GM12872 (cell line): ENCODE measurements around the gene TEAD1.

Experiments
- TF ChIP-seq, protein P1 (sequence below): IDR thresholded peaks from 3 replicates; pipeline ENCODE4 v1.5.1; 2011; ENCODE audit warnings: low read depth, mild to moderate bottlenecking, low read length, moderate library complexity; ENCODE audit not compliant: insufficient read depth

TEAD1 gene

DNA sequence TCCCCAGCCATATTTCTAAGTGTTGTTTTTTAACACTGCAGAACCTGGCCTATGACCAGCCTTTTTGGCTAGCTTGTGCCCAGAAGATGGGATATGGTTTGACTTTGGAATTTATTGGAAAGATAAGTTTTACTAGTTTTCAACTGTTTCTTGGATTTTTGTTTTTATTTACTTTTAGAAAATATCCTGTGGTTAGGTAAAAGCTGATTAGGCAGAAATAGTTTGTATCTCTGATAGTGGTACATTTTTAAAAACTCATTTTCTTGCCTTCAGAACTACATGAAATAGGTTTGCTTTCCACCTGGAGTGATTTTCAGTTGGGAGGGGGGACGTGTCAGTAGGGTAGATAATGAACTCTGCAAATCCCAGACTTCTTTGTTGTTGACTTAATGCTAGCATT lies 243.6 kb downstream of the TEAD1 start:
- TF ChIP-seq, protein P1, sequence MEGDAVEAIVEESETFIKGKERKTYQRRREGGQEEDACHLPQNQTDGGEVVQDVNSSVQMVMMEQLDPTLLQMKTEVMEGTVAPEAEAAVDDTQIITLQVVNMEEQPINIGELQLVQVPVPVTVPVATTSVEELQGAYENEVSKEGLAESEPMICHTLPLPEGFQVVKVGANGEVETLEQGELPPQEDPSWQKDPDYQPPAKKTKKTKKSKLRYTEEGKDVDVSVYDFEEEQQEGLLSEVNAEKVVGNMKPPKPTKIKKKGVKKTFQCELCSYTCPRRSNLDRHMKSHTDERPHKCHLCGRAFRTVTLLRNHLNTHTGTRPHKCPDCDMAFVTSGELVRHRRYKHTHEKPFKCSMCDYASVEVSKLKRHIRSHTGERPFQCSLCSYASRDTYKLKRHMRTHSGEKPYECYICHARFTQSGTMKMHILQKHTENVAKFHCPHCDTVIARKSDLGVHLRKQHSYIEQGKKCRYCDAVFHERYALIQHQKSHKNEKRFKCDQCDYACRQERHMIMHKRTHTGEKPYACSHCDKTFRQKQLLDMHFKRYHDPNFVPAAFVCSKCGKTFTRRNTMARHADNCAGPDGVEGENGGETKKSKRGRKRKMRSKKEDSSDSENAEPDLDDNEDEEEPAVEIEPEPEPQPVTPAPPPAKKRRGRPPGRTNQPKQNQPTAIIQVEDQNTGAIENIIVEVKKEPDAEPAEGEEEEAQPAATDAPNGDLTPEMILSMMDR, result no peak

DNA sequence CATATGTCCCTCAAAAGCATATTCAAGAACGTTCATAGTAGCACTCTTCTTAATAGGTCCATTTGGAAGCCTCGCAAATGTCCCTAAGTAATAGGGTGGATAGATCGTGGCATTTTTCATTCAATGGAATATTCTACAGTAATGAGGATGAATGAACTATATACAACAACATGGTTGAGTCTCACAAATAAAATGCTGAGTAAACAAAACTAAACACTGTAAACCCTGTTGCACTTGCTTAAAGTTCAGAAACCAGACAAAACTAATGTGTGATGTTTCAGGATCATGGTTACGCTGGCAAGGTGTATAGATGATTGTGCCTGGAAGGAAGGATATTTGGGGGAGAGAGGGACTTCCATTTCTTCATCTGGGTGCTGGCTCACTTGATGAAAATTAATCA lies 244.4 kb downstream of the TEAD1 start:
- TF ChIP-seq, protein P1, result no peak

DNA sequence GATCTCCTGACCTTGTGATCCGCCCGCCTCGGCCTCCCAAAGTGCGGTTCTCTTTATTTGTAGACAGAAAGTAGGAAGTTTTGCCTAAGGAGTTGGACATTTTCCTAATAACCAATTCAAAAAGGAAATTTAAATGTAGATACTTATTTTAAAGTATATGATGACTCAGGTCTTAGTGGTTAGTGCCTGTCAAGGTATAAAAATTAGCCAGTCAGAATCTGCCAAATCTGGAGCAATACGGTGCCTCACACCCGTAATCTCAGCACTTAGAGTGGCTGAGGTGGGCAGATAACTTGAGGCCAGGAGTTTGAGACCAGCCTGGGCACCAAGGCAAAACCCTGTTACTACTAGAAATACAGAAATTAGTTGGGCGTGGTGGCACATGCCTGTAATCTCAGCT lies 248.2 kb downstream of the TEAD1 start:
- TF ChIP-seq, protein P1, result no peak

DNA sequence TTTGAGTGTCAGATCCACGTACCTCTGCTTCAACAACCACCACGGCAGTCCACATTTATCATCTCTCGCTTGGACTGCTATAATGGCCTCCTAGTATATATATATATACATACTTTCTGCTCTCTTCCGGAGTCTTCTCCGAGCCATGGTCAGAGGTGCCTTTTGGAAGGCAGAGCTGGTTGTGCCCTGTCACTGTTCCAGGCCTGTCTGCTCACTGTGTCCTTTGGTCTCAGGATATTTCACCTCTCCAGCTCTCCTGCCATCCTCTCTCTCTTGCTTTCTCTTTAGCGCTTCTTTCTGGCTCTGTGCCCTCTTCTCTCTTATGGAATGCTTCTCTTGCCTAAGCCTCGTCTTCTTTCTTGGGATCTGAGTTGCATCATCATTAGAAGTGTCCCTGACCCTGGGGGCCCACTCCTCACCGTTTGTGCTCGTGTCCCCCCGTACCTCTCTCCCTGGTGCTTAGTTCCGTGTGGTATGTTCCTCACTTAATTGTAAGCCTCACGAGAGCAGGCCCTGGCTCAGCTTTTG lies 248.8 kb downstream of the TEAD1 start:
- TF ChIP-seq, protein P1, result no peak

DNA sequence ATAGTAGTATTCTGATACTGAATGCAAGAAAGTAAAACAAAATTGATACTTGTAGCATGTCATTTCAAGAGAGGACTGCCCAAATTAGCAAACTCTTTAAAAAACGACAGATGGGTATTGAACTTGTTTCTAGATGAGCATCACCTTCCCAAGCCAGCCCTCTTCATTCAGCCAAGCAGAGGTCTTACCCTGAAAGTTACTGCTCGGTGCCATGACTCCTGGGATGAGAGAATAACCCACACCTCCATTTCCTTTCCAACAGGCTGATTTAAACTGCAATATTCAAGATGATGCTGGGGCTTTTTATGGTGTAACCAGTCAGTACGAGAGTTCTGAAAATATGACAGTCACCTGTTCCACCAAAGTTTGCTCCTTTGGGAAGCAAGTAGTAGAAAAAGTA lies 250.4 kb downstream of the TEAD1 start:
- TF ChIP-seq, protein P1, result no peak

DNA sequence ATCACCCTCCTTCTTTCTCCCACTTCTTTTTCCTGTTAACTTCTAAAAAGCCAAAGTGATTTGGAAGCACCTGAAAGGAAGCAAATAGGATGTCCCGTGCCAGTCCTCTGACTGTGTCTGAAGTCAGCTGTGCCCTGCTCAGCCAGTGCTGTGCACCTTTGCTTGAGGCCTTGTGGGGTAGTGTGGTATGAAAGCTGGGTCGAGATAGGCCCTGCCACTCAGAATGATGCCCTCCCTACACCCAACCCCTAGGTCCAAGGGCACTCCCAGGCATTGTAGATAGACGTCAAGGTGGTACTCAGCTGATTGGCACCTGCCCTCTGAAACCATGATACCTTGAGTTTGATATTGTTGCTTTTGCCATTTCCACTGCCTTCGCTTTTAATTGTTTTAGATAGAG lies 251.3 kb downstream of the TEAD1 start:
- TF ChIP-seq, protein P1, result no peak

DNA sequence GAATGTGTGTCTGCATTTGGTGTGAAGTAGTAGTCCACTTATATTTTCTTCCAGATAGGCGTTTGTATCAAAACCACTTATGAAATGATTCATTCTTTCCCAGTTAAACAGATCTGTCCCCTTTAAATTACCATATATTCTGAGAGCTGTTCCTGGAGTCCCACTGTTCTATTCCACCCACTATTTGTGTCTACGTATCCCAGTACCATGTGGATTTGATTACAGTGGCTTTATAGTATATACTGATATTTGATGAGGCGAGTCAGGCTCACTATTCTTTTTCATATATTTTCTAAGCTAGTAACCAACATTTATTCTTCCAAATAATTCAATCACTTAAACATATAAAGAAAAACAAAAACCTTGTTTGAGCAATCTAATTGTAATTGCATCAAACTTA lies 253.0 kb downstream of the TEAD1 start:
- TF ChIP-seq, protein P1, result no peak
